OCI-LY1 (cell line): ENCODE results near the gene MAP4K4.

Experiments used
- H2AFZ ChIP-seq: fragments of 200-600 bp; sonication (generic), shearing (Covaris generic); 2 replicates; pipeline ENCODE4 v1.6.0; 2014; ENCODE audit warnings: antibody characterized with exemption, mild to moderate bottlenecking, low read length
- H3F3A ChIP-seq: fragments of 200-600 bp; sonication (generic), shearing (Covaris generic); 2 replicates; pipeline ENCODE4 v1.6.0; 2014; ENCODE audit warnings: mild to moderate bottlenecking, antibody characterized with exemption, low read length, moderate library complexity; ENCODE audit not compliant: insufficient read depth
- H3K27ac ChIP-seq: fragments of 200-600 bp; sonication (generic); 2 replicates; pipeline ENCODE4 v1.5.1; 2014; ENCODE audit warnings: low read length, mixed run types, mild to moderate bottlenecking, low read depth; ENCODE audit not compliant: poor library complexity, severe bottlenecking
- H3K27me3 ChIP-seq: fragments of 200-600 bp; sonication (generic); 2 replicates; pipeline ENCODE4 v1.6.0; 2014; ENCODE audit warnings: antibody characterized with exemption, mild to moderate bottlenecking, low read length, moderate library complexity; ENCODE audit not compliant: insufficient read depth
- H3K36me3 ChIP-seq: fragments of 200-600 bp; sonication (generic); 2 replicates; pipeline ENCODE4 v1.6.1; 2014; ENCODE audit warnings: mild to moderate bottlenecking, antibody characterized with exemption, low read length, moderate library complexity, mixed read lengths; ENCODE audit not compliant: insufficient read depth
- H3K4me1 ChIP-seq: fragments of 200-600 bp; sonication (generic); 2 replicates; pipeline ENCODE4 v1.5.1; 2014; ENCODE audit warnings: mild to moderate bottlenecking, low read length, moderate library complexity; ENCODE audit not compliant: insufficient read depth, severe bottlenecking
- H3K4me2 ChIP-seq: fragments of 200-600 bp; sonication (generic), shearing (Covaris generic); 2 replicates; pipeline ENCODE4 v1.6.1; 2014; ENCODE audit warnings: low read length
- H3K4me3 ChIP-seq: fragments of 200-600 bp; sonication (generic); 2 replicates; pipeline ENCODE4 v1.5.1; 2014; ENCODE audit warnings: low read length, low read depth, mild to moderate bottlenecking, mixed read lengths; ENCODE audit not compliant: poor library complexity, severe bottlenecking
- H3K79me2 ChIP-seq: fragments of 200-600 bp; shearing (Covaris generic); 2 replicates; pipeline ENCODE4 v1.6.1; 2016; ENCODE audit warnings: mixed run types, low read length, mixed read lengths; ENCODE audit not compliant: insufficient read depth
- H3K9ac ChIP-seq: fragments of 200-600 bp; sonication (generic), shearing (Covaris generic); 2 replicates; pipeline ENCODE4 v1.6.1; 2014; ENCODE audit warnings: mild to moderate bottlenecking, low read length, mixed read lengths
- H3K9me2 ChIP-seq: fragments of 200-600 bp; sonication (generic), shearing (Covaris generic); 2 replicates; pipeline ENCODE4 v1.6.1; 2014; ENCODE audit warnings: low read depth, mild to moderate bottlenecking, low read length, mixed read lengths
- H3K9me3 ChIP-seq: fragments of 200-600 bp; shearing (Covaris generic); 2 replicates; pipeline ENCODE4 v1.6.1; 2014; ENCODE audit warnings: low read length, mixed read lengths
- H4K20me1 ChIP-seq: fragments of 200-600 bp; sonication (generic), shearing (Covaris generic); 2 replicates; pipeline ENCODE4 v1.6.0; 2016; ENCODE audit warnings: mild to moderate bottlenecking, low read length; ENCODE audit not compliant: insufficient read depth
- CTCF ChIP-seq: fragments of 200-600 bp; sonication (generic), shearing (Covaris generic); IDR thresholded peaks from 2 replicates; pipeline ENCODE4 v1.5.1; 2017; ENCODE audit warnings: mild to moderate bottlenecking, antibody characterized with exemption, low read length, moderate library complexity, mixed read lengths
- EZH2 ChIP-seq: fragments of 200-600 bp; sonication (generic), shearing (Covaris generic); IDR thresholded peaks from 2 replicates; pipeline ENCODE4 v1.8.0; 2017; ENCODE audit warnings: borderline replicate concordance, mixed run types, mild to moderate bottlenecking, antibody characterized with exemption, low read length, moderate library complexity, mixed read lengths

Gene MAP4K4

GRCh38 chr2:101737478-101738255, 40.2 kb downstream of the MAP4K4 start:
- Histone ChIP-seq H3K27me3 (no peaks in the 10 kb centered on the region), H4K20me1 (no peaks in the 10 kb centered on the region), H3K36me3 (no peaks in the 10 kb centered on the region), H2AFZ (no peak overlapping the region), H3K27ac (no peak overlapping the region), H3F3A (no peaks in the 10 kb centered on the region), H3K79me2 (peaks cover 82% of the 10 kb centered on the region), H3K4me2 (no peak overlapping the region; the same call in 1 of the 2 replicates), H3K4me3 (no peak overlapping the region), H3K9ac (no peak overlapping the region), H3K9me2 (no peaks in the 10 kb centered on the region), H3K9me3 (no peaks in the 10 kb centered on the region), H3K4me1 (peaks cover 83% of the 10 kb centered on the region)
- TF ChIP-seq EZH2 (no peak), CTCF (no peak)

- Histone ChIP-seq H3K9me3 (no peaks in the 10 kb centered on the region), H3K9me2 (no peaks in the 10 kb centered on the region), H3F3A (no peaks in the 10 kb centered on the region), H3K9ac (no peak overlapping the region), H3K27me3 (no peaks in the 10 kb centered on the region), H3K79me2 (peaks cover 80% of the 10 kb centered on the region), H3K4me1 (peaks cover 83% of the 10 kb centered on the region), H3K36me3 (no peaks in the 10 kb centered on the region), H3K4me3 (no peak overlapping the region), H3K27ac (peak overlapping the region; percentile 7), H4K20me1 (no peaks in the 10 kb centered on the region), H2AFZ (no peak overlapping the region), H3K4me2 (no peak overlapping the region)
- TF ChIP-seq EZH2 (no peak), CTCF (no peak)
Observed at GRCh38 chr2:101738649-101739048, 41.1 kb downstream of the MAP4K4 start.

- H2AFZ ChIP-seq: no peak overlapping the region
- peaks cover 79% of the 10 kb centered on the region for H3K79me2 ChIP-seq
- no peak overlapping the region for H3K9ac ChIP-seq
- H3K9me2 ChIP-seq: no peaks in the 10 kb centered on the region
- no peaks in the 10 kb centered on the region for H3K27me3 ChIP-seq
- no peak overlapping the region for H3K4me2 ChIP-seq
- no peaks in the 10 kb centered on the region for H3F3A ChIP-seq
- H3K9me3 ChIP-seq: no peaks in the 10 kb centered on the region
- no peak for TF ChIP-seq CTCF
- no peaks in the 10 kb centered on the region for H3K36me3 ChIP-seq
- H3K4me1 ChIP-seq: peaks cover 84% of the 10 kb centered on the region
- no peak overlapping the region for H3K4me3 ChIP-seq
- H4K20me1 ChIP-seq: no peaks in the 10 kb centered on the region
- H3K27ac ChIP-seq: peak overlapping the region; percentile 42
Observed at GRCh38 chr2:101740555-101740964, 43.1 kb downstream of the MAP4K4 start.
